ENCODE measurements around the gene SGTB. TPM values are rescaled to one million over a fixed set of nuclear protein-coding genes. Genes with fewer than 3 reads are reported as not detected.

The SGTB gene
- total RNA-seq, 1 experiment from 2014 or later, result 13.5 TPM

GRCh38 chr5:65646938-65647337, 75.0 kb downstream of the SGTB start (continued):
- TF ChIP-seq GTF2I (CRISPR knock-in tag; conservative IDR thresholded peaks at IDR 0.05), result no peak
- TF ChIP-seq KAT7 (CRISPR knock-in tag; IDR thresholded peaks at IDR 0.05; ENCODE audit: borderline replicate concordance), result no peak
- TF ChIP-seq ZSCAN18 (CRISPR knock-in tag; IDR thresholded peaks at IDR 0.05), result no peak
- TF ChIP-seq ZNF317 (CRISPR knock-in tag; IDR thresholded peaks at IDR 0.05; ENCODE audit: borderline replicate concordance, low read depth), result no peak
- TF ChIP-seq NFYB (CRISPR knock-in tag; conservative IDR thresholded peaks at IDR 0.05; ENCODE audit: low read depth), result no peak
- TF ChIP-seq MAX (CRISPR knock-in tag; IDR thresholded peaks at IDR 0.05), result no peak
- no peak for TF ChIP-seq PRRX2 (CRISPR knock-in tag; IDR thresholded peaks at IDR 0.05)

DNA sequence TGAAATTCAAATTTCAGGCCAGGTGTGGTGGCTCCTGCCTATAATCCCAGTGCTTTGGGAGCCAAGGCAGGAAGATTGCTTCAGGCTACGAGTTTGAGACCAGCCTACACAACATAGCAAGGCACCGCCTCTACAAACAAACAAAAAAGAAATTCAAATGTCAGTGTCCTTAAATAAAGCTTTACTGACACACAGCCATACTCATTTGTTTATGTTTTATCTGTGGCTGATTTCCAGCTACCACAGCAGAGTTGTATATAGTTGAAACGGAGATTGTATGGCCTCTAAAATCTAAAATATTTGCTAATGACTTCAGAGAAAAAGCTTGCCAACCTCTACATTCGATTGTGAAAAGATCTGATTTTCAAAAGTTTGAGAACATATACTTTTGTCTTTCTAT, 81.7 kb downstream of the SGTB start:
- DNase-seq (ENCODE audit: low spot score), result no peak
- H3K36me3 Mint-ChIP-seq, result peaks cover 26% of the 10 kb centered on the region
- no peak for ATAC-seq
- H3K4me3 Mint-ChIP-seq, result no peak overlapping the region
- H3K9me3 Mint-ChIP-seq, result peaks cover 5% of the 10 kb centered on the region
- no peak overlapping the region for H3K27ac Mint-ChIP-seq
- no peaks in the 10 kb centered on the region for H3K27me3 Mint-ChIP-seq (ENCODE audit: low read depth)
- no peak for TF ChIP-seq TEAD1 (CRISPR knock-in tag; IDR thresholded peaks at IDR 0.05)
- no peak for TF ChIP-seq CREB1 (CRISPR knock-in tag; IDR thresholded peaks at IDR 0.05)
- TF ChIP-seq, protein P1, sequence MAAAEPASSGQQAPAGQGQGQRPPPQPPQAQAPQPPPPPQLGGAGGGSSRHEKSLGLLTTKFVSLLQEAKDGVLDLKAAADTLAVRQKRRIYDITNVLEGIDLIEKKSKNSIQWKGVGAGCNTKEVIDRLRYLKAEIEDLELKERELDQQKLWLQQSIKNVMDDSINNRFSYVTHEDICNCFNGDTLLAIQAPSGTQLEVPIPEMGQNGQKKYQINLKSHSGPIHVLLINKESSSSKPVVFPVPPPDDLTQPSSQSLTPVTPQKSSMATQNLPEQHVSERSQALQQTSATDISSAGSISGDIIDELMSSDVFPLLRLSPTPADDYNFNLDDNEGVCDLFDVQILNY (CRISPR knock-in tag; IDR thresholded peaks at IDR 0.05), result no peak
- no peak for TF ChIP-seq ZNF263 (CRISPR knock-in tag; IDR thresholded peaks at IDR 0.05; ENCODE audit: low read depth)
- TF ChIP-seq ATF1 (CRISPR knock-in tag; IDR thresholded peaks at IDR 0.05), result no peak
- CTCF ChIA-PET, result no interaction called here
- POLR2A ChIA-PET, result no interaction called here
- H3K4me1 Mint-ChIP-seq, result no peaks in the 10 kb centered on the region

DNA sequence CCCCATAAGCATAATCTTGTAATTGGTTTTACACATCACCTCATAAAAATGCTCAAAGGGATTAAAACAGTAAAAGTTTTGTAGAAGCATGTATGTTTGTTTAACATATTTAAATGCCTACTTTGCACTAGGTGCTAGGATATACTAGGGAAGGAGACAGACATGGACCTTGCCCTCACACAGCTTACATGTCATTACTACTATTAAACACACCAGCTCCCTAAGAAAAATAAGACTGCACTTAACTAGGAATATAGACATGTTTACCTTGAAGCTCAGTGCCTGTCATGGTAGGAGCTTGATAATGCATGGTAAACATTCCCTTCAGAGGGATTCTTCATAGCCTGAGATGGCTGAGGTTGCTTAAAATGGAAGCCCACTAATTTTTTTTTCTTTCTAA, 90.9 kb downstream of the SGTB start:
- Mint-ChIP-seq H3K4me3 (no peak overlapping the region), H3K36me3 (peaks cover 14% of the 10 kb centered on the region; the same call in 1 of the 2 replicates)
- CTCF ChIA-PET, result no interaction called here

GRCh38 chr5:65625743-65626142, 96.2 kb downstream of the SGTB start:
- ATAC-seq, result no peak
- H3K27me3 Mint-ChIP-seq (ENCODE audit: low read depth), result no peaks in the 10 kb centered on the region
- H3K36me3 Mint-ChIP-seq, result peaks cover 11% of the 10 kb centered on the region; the same call in 1 of the 2 replicates
- POLR2A ChIA-PET, result interaction anchor here (1.5 kb wide), 1 partner anchor 63 kb away, joined by 6 read pairs; the partner anchor contains the start of genes CENPK and PPWD1
- H3K27ac Mint-ChIP-seq, result peak overlapping the region; percentile 97
- peaks cover 14% of the 10 kb centered on the region for H3K4me1 Mint-ChIP-seq
- CTCF ChIA-PET, result no interaction called here
- H3K9me3 Mint-ChIP-seq, result no peaks in the 10 kb centered on the region
- no peak for DNase-seq (ENCODE audit: low spot score)
- peak overlapping the region; percentile 99 for H3K4me3 Mint-ChIP-seq
- TF ChIP-seq ZNF232 (CRISPR knock-in tag; IDR thresholded peaks at IDR 0.05) (no peak), ZNF425 (CRISPR knock-in tag; conservative IDR thresholded peaks at IDR 0.05) (no peak), ZNF138 (CRISPR knock-in tag; conservative IDR thresholded peaks at IDR 0.05) (no peak), PREB (CRISPR knock-in tag; IDR thresholded peaks at IDR 0.05; ENCODE audit: borderline replicate concordance) (no peak), ELF4 (CRISPR knock-in tag; IDR thresholded peaks at IDR 0.05; ENCODE audit: low read depth) (no peak), ZNF219 (CRISPR knock-in tag; IDR thresholded peaks at IDR 0.05; ENCODE audit: borderline replicate concordance) (no peak)
- TF ChIP-seq, protein P2, sequence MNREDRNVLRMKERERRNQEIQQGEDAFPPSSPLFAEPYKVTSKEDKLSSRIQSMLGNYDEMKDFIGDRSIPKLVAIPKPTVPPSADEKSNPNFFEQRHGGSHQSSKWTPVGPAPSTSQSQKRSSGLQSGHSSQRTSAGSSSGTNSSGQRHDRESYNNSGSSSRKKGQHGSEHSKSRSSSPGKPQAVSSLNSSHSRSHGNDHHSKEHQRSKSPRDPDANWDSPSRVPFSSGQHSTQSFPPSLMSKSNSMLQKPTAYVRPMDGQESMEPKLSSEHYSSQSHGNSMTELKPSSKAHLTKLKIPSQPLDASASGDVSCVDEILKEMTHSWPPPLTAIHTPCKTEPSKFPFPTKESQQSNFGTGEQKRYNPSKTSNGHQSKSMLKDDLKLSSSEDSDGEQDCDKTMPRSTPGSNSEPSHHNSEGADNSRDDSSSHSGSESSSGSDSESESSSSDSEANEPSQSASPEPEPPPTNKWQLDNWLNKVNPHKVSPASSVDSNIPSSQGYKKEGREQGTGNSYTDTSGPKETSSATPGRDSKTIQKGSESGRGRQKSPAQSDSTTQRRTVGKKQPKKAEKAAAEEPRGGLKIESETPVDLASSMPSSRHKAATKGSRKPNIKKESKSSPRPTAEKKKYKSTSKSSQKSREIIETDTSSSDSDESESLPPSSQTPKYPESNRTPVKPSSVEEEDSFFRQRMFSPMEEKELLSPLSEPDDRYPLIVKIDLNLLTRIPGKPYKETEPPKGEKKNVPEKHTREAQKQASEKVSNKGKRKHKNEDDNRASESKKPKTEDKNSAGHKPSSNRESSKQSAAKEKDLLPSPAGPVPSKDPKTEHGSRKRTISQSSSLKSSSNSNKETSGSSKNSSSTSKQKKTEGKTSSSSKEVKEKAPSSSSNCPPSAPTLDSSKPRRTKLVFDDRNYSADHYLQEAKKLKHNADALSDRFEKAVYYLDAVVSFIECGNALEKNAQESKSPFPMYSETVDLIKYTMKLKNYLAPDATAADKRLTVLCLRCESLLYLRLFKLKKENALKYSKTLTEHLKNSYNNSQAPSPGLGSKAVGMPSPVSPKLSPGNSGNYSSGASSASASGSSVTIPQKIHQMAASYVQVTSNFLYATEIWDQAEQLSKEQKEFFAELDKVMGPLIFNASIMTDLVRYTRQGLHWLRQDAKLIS (CRISPR knock-in tag; IDR thresholded peaks at IDR 0.05; ENCODE audit: borderline replicate concordance), result no peak

More for the DNA sequence above, 90.9 kb downstream of the SGTB start:
- H3K4me1 Mint-ChIP-seq, result peaks cover 3% of the 10 kb centered on the region
- DNase-seq (ENCODE audit: low spot score) (no peak), ATAC-seq (no peak)
- TF ChIP-seq, protein P3, sequence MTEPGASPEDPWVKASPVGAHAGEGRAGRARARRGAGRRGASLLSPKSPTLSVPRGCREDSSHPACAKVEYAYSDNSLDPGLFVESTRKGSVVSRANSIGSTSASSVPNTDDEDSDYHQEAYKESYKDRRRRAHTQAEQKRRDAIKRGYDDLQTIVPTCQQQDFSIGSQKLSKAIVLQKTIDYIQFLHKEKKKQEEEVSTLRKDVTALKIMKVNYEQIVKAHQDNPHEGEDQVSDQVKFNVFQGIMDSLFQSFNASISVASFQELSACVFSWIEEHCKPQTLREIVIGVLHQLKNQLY (CRISPR knock-in tag; IDR thresholded peaks at IDR 0.05), result no peak
- TF ChIP-seq NR3C1 (CRISPR knock-in tag; conservative IDR thresholded peaks at IDR 0.05; ENCODE audit: low read depth) (no peak), MXD4 (CRISPR knock-in tag; IDR thresholded peaks at IDR 0.05; ENCODE audit: borderline replicate concordance) (no peak), CREB1 (CRISPR knock-in tag; IDR thresholded peaks at IDR 0.05) (no peak)
- H3K9me3 Mint-ChIP-seq, result no peaks in the 10 kb centered on the region
- POLR2A ChIA-PET, result no interaction called here
- H3K27ac Mint-ChIP-seq, result no peak overlapping the region
- H3K27me3 Mint-ChIP-seq (ENCODE audit: low read depth), result no peaks in the 10 kb centered on the region

Data from WTC11 (cell line).